ENCODE results near the gene RPIA. TPM values are rescaled to one million over a fixed set of nuclear protein-coding genes. Genes with fewer than 3 reads are reported as not detected.
"Not testable (repeated sequence)": the region's sequence is repeated elsewhere in the genome, so short reads cannot be mapped to it uniquely, and the experiment has no call there.

Gene RPIA
- polyA plus RNA-seq, 1 experiment: 6.4 TPM

- ChIA-PET POLR2A (no interaction called here), CTCF (interaction anchor here (1.7 to 5.6 kb wide), 2 partner anchors 13 to 129 kb away, joined by 5 to 29 read pairs; no protein-coding TSS in a partner anchor)
- H3K27me3 ChIP-seq (ENCODE audit: control insufficient read depth, insufficient read depth, low read length): no peaks in the 10 kb centered on the region
- no peak for DNase-seq (ENCODE audit: low read depth)
- TF ChIP-seq CTCF (IDR thresholded peaks at IDR 0.05; ENCODE audit: insufficient read depth, low read depth, low read length): no peak
- no peak overlapping the region for H3K4me3 ChIP-seq (ENCODE audit: low read depth, low read length)
- peaks cover 2% of the 10 kb centered on the region; the same call in 1 of the 2 replicates for H3K36me3 ChIP-seq (ENCODE audit: control insufficient read depth, insufficient read depth, low read length)
These were observed 60.3 kb downstream of the RPIA start for GRCh38 chr2:88751768-88752167.

- peaks cover 2% of the 10 kb centered on the region; the same call in 1 of the 2 replicates for H3K36me3 ChIP-seq (ENCODE audit: control insufficient read depth, insufficient read depth, low read length)
- TF ChIP-seq CTCF (IDR thresholded peaks at IDR 0.05; ENCODE audit: insufficient read depth, low read depth, low read length): no peak
- DNase-seq (ENCODE audit: low read depth): no peak
- POLR2A ChIA-PET: no interaction called here
- H3K4me3 ChIP-seq (ENCODE audit: low read depth, low read length): no peak overlapping the region
- no peaks in the 10 kb centered on the region for H3K27me3 ChIP-seq (ENCODE audit: control insufficient read depth, insufficient read depth, low read length)
- CTCF ChIA-PET: interaction anchor here (5.6 kb wide), 1 partner anchor 15 kb away, joined by 29 read pairs; no protein-coding TSS in a partner anchor
These were observed 62.5 kb downstream of the RPIA start for GRCh38 chr2:88753833-88754584.

- CTCF ChIA-PET: interaction anchor here (5.6 kb wide), 1 partner anchor 16 kb away, joined by 29 read pairs; no protein-coding TSS in a partner anchor
- Histone ChIP-seq H3K4me3 (ENCODE audit: low read depth, low read length) (no peak overlapping the region), H3K36me3 (ENCODE audit: control insufficient read depth, insufficient read depth, low read length) (peaks cover 2% of the 10 kb centered on the region; the same call in 1 of the 2 replicates), H3K27me3 (ENCODE audit: control insufficient read depth, insufficient read depth, low read length) (no peaks in the 10 kb centered on the region)
- DNase-seq (ENCODE audit: low read depth): no peak
- POLR2A ChIA-PET: no interaction called here
- TF ChIP-seq CTCF (IDR thresholded peaks at IDR 0.05; ENCODE audit: insufficient read depth, low read depth, low read length): no peak
These were observed 63.3 kb downstream of the RPIA start for GRCh38 chr2:88754585-88755320.

- no peak for TF ChIP-seq CTCF (IDR thresholded peaks at IDR 0.05; ENCODE audit: insufficient read depth, low read depth, low read length)
- Histone ChIP-seq H3K27me3 (ENCODE audit: control insufficient read depth, insufficient read depth, low read length) (no peaks in the 10 kb centered on the region), H3K36me3 (ENCODE audit: control insufficient read depth, insufficient read depth, low read length) (peaks cover 2% of the 10 kb centered on the region; the same call in 1 of the 2 replicates), H3K4me3 (ENCODE audit: low read depth, low read length) (no peak overlapping the region)
- CTCF ChIA-PET: interaction anchor here (5.6 kb wide), 1 partner anchor 17 kb away, joined by 29 read pairs; no protein-coding TSS in a partner anchor
- POLR2A ChIA-PET: no interaction called here
- no peak for DNase-seq (ENCODE audit: low read depth)
These were observed 64.4 kb downstream of the RPIA start for GRCh38 chr2:88755836-88756235.

- Histone ChIP-seq H3K27me3 (ENCODE audit: control insufficient read depth, insufficient read depth, low read length) (no peaks in the 10 kb centered on the region), H3K4me3 (ENCODE audit: low read depth, low read length) (no peak overlapping the region), H3K36me3 (ENCODE audit: control insufficient read depth, insufficient read depth, low read length) (peaks cover 1% of the 10 kb centered on the region; the same call in 1 of the 2 replicates)
- TF ChIP-seq CTCF (IDR thresholded peaks at IDR 0.05; ENCODE audit: insufficient read depth, low read depth, low read length): no peak
- ChIA-PET CTCF (interaction anchor here (1.2 kb wide), 1 partner anchor 17 kb away, joined by 4 read pairs; no protein-coding TSS in a partner anchor), POLR2A (no interaction called here)
- no peak for DNase-seq (ENCODE audit: low read depth)
These were observed 65.6 kb downstream of the RPIA start for GRCh38 chr2:88757025-88757424.

- H3K36me3 ChIP-seq (ENCODE audit: control insufficient read depth, insufficient read depth, low read length); H3K27me3 ChIP-seq (ENCODE audit: control insufficient read depth, insufficient read depth, low read length); CTCF ChIA-PET; POLR2A ChIA-PET; DNase-seq (ENCODE audit: low read depth); H3K4me3 ChIP-seq (ENCODE audit: low read depth, low read length): not testable (repeated sequence)
These were observed 67.2 kb downstream of the RPIA start for GRCh38 chr2:88758702-88759101.

Measured in BJ (cell line).